ENCODE measurements around the gene PHF21A. TPM values are rescaled to one million over a fixed set of nuclear protein-coding genes. Genes with fewer than 3 reads are reported as not detected.

Gene PHF21A
- total RNA-seq, 4 donors from 2014 or later = 11.2 to 22.3 (median 15.9) TPM

DNA sequence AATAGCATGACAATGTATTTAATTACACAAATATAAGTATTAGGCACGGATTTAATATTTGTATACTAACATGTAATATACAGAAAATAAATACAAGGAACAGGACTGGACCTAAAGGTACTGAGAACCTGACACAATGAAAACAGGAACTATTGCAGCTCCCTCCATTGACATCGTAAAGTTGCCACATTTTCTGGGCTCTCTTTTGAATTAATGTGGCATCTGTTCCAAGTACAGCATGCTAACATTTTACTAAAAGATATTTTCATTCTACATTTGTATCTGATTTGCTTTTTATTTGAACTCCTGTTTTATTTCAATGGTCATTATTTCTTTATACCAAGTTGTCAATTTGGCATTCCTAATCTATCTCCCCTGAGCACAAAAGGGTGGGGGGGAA, 15.3 kb downstream of the PHF21A start:
- no peaks in the 10 kb centered on the region for H3K9me3 ChIP-seq
- TF ChIP-seq POLR2A (IDR thresholded peaks at IDR 0.05) = no peak
- TF ChIP-seq, protein P1, sequence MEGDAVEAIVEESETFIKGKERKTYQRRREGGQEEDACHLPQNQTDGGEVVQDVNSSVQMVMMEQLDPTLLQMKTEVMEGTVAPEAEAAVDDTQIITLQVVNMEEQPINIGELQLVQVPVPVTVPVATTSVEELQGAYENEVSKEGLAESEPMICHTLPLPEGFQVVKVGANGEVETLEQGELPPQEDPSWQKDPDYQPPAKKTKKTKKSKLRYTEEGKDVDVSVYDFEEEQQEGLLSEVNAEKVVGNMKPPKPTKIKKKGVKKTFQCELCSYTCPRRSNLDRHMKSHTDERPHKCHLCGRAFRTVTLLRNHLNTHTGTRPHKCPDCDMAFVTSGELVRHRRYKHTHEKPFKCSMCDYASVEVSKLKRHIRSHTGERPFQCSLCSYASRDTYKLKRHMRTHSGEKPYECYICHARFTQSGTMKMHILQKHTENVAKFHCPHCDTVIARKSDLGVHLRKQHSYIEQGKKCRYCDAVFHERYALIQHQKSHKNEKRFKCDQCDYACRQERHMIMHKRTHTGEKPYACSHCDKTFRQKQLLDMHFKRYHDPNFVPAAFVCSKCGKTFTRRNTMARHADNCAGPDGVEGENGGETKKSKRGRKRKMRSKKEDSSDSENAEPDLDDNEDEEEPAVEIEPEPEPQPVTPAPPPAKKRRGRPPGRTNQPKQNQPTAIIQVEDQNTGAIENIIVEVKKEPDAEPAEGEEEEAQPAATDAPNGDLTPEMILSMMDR (IDR thresholded peaks at IDR 0.05) = no peak
- no peaks in the 10 kb centered on the region for H3K36me3 ChIP-seq
- DNase-seq = no peak
- peaks cover 0 to 46% (median 2%) of the 10 kb centered on the region in 3 donors for H3K4me1 ChIP-seq
- 76 to 81% methylated on average over 2 of the region's 2 CpGs for WGBS, 2 donors
- no peak overlapping the region for H3K4me3 ChIP-seq
- intact Hi-C loops (cut with DNase I) = no loop called here
- no peaks in the 10 kb centered on the region for H3K27me3 ChIP-seq
- H3K27ac ChIP-seq = no peak overlapping the region

DNA sequence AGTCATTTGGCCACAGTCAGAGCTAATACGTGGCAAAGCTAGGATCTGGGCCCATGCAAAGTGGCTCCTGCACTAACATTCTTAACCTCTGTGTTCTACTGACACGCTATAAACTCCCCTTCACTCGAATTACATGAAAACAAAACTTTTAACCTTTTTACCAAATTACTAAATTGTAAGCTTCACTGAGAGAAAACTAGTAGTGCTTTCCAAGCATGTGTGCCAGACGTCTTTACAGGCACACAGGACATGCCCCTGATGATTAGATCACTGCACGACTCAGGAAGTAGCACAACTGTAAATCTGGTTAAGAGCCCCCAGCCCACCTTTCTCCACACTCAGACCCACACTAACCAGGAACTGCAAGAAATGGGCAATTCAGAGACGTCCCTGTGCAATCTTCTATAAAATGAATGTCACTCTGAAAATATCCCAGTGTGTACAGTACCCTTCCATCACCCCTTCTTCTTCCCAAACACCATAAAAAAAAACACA, 16.1 kb downstream of the PHF21A start:
- no peaks in the 10 kb centered on the region for H3K27me3 ChIP-seq
- no peaks in the 10 kb centered on the region for H3K36me3 ChIP-seq
- TF ChIP-seq, protein P1 (IDR thresholded peaks at IDR 0.05) = no peak
- no peak for TF ChIP-seq POLR2A (IDR thresholded peaks at IDR 0.05)
- intact Hi-C loops (cut with DNase I) = no loop called here
- H3K9me3 ChIP-seq = no peaks in the 10 kb centered on the region
- H3K4me3 ChIP-seq = no peak overlapping the region
- H3K4me1 ChIP-seq = peaks cover 6 to 48% (median 10%) of the 10 kb centered on the region in 3 donors
- WGBS, 2 donors = 43 to 54% methylated on average over 5 to 6 of the region's 6 CpGs
- H3K27ac ChIP-seq = no peak overlapping the region
- no peak for DNase-seq

DNA sequence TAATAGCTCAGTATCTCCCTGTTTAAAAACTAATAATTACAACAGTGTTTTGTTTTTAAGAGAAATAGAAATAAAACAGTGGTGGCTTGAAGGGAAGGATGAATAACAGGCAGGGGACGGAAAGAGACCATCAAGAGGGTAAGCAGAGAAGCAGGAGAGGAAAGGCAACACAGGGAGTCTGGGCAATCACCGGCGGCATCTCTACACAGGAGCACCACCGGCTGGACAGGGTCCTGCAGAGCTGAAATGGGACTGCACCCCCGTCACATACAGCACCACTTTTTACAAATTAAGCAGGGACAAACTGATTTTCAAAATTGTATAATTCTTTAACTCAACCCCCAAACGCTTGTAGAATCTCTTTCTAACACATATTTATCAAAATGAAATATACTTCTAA, 18.4 kb downstream of the PHF21A start:
- TF ChIP-seq POLR2A (IDR thresholded peaks at IDR 0.05) = no peak
- TF ChIP-seq, protein P1 (IDR thresholded peaks at IDR 0.05) = no peak
- no peak for DNase-seq
- Histone ChIP-seq H3K36me3 (no peaks in the 10 kb centered on the region), H3K27ac (no peak overlapping the region), H3K4me1 (peaks cover 6 to 57% (median 19%) of the 10 kb centered on the region in 3 donors), H3K27me3 (no peaks in the 10 kb centered on the region), H3K4me3 (no peak overlapping the region), H3K9me3 (no peaks in the 10 kb centered on the region)
- 87 to 91% methylated on average over 6 of the region's 6 CpGs for WGBS, 2 donors
- intact Hi-C loops (cut with DNase I) = no loop called here

DNA sequence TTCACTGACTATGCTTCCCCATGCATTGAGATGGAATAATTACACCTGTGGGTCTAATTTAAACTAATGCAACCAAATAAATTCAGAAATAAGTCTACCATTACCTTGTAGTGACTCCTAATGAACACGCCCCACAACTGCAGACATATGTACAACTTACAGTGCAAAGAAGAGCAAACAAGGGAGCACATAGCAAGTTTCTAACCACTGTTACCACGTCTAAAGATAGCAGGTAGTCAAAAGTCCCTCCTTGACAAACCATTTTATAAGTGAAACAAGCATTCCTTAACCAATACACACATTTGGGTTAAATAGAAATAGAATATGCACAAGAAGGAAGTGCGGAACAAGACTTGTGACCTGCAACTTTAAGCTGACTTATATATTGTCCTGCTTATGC, 20.6 kb downstream of the PHF21A start:
- WGBS, 2 donors = 70 to 82% methylated on average over 3 of the region's 3 CpGs
- Histone ChIP-seq H3K27ac (peak overlapping the region in 1 of 4 donors; percentile 49), H3K27me3 (no peaks in the 10 kb centered on the region), H3K4me1 (peaks cover 6 to 46% (median 19%) of the 10 kb centered on the region in 3 donors), H3K4me3 (no peak overlapping the region), H3K9me3 (no peaks in the 10 kb centered on the region), H3K36me3 (no peaks in the 10 kb centered on the region)
- TF ChIP-seq, protein P1 (IDR thresholded peaks at IDR 0.05) = no peak
- no peak for TF ChIP-seq POLR2A (IDR thresholded peaks at IDR 0.05)
- intact Hi-C loops (cut with DNase I) = no loop called here
- DNase-seq = no peak

DNA sequence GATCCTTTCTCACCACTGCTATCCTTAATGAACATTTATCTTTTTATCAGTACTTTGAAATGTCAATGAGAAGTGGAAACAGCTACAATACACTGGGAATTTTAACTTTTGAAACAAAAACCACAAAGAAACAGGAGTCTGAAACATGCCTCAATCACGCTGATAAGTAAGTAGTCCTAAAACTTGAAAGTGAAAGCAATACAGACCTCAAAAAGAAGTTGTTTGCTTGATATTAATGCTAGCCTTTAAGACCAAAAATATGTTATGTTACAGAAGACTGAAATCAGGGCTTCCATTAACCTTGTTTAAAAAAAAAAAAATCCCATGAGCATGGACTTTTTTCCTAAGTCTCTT, 21.3 kb downstream of the PHF21A start:
- no peaks in the 10 kb centered on the region for H3K9me3 ChIP-seq

More for the DNA sequence above, 21.3 kb downstream of the PHF21A start:
- TF ChIP-seq POLR2A (IDR thresholded peaks at IDR 0.05) = no peak
- TF ChIP-seq, protein P1 (IDR thresholded peaks at IDR 0.05) = no peak
- 13 to 22% methylated on average over 1 of the region's 1 CpG for WGBS, 2 donors
- Histone ChIP-seq H3K4me1 (peaks cover 6 to 40% (median 19%) of the 10 kb centered on the region in 3 donors), H3K27ac (peak overlapping the region in 3 of 4 donors; percentile 1 to 59 (median 49)), H3K36me3 (no peaks in the 10 kb centered on the region), H3K4me3 (peak overlapping the region in 1 of 4 donors; percentile 22), H3K27me3 (no peaks in the 10 kb centered on the region)
- intact Hi-C loops (cut with DNase I) = no loop called here
- no peak for DNase-seq
